Activated T-cell treated with anti-CD3 and anti-CD28 coated beads for 24 hours (primary cell): ENCODE data around the gene SLC25A12.

Source experiments
- DNase-seq: peaks from one replicate; pipeline ENCODE4 v3.0.0-alpha.2; 2020; ENCODE audit warnings: low read depth

SLC25A12 gene

DNA sequence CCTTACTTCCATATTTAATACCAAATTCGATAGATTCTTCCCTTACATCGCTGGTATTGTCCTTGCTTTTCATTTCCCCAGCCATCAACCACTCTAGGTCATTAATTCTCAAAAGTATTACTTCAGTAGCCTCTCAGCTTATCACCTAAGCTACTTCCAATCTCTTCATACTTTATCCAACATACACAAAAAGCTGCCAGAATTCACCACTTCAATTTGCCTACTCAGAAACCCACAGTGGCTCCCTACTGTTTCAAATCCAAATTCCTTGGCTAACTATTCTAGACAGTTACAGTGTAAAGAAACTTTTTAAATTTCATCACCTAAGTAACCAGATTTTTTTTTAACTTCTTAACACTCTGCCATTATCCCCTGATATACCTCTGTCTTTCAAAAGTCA, 4.7 kb downstream of the SLC25A12 start:
- DNase-seq = no peak

DNA sequence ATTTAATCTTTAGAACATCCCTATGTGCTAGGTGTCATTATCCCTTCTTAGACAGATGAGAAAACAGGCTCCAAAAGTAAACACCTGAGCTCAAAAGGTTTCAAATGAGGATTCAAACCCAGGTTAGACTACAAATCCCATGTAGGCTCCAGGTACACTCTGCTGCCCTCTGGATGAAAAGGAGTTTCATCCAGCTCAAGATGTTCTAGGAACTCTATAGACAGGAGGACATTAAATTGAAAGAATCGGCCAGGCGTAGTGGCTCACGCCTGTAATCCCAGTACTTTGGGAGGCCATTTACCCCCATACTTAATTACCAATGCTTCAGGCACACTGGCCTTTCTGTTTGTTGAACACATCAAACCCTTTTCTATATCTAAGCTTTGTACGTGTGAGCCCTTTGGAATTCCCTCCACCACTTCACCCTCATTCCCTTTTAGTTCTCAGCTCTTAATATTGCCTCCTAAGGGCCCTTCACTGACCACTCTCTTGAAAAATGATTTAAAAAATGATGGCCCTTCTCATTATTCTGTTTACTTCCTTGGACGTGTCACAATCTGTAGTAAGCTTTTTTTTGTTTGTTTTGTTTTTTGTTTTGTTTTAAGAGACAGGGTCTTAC, 10.7 kb downstream of the SLC25A12 start:
- DNase-seq = no peak

DNA sequence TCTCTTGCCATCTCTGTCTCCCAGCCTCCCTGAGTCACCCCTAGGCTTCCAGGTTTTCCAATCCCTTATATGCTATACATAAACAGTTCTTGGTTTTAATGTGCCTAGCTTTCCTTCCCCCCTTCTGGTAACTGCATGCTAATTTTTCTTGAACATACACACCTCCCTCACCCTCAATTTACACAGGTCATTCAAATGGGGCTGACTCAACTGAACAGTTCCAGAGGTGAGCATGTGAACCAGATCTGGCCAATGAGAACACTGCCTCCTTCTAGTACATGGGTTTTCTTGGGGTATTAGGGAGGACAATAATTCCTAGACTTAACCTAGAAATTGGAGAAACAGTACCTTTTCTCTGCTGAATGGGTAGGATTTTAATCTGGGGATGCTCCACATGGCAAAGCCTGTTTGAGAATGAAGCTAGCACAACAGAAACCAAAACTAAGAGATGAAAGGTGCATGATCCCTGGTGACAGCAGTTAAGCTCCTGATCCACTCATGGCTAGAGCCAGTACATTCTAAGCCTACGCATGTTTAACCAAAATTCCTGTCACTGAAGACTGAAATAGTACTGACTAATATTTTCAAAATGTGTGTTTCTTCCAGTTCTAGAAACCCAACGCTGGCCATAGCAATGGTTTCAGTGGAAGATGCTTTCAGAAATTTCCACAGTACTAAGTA, 11.8 kb downstream of the SLC25A12 start:
- DNase-seq = no peak

DNA sequence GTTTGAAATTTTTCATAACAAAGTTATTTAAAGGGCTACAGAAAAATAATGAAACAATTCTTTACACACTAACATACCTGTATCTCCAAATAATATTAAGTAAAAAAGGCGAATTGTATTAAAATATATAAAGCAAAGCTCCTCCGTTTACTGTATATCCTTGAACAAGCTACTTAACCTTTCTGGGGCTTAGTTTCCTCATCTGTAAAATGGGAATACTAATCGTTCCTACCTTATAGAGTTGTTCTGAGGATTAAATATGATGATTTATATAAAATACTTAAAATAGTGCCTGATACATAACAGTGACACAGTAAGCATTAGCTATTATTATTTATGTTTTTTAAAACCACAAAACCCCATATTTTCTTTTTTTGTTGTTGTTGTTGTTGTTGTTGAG, 13.3 kb downstream of the SLC25A12 start:
- DNase-seq = no peak

DNA sequence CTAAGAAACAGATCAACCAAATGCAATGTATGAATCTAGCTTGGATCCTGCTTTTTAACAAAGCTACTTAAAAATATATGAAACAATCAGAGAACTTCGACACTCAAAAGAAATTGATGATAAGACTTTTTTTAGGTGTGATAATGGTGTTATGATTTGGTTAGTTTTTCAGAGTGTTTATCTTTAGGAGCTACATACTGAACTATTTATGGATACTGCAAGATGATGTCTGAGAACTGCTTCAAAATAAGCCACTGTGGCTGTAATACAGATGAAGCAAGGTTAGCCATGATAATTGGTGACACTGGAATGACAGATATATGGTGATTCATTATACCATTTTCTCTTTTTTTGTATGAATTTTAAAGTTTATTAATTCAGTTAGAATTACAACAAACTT, 14.2 kb downstream of the SLC25A12 start:
- no peak for DNase-seq

DNA sequence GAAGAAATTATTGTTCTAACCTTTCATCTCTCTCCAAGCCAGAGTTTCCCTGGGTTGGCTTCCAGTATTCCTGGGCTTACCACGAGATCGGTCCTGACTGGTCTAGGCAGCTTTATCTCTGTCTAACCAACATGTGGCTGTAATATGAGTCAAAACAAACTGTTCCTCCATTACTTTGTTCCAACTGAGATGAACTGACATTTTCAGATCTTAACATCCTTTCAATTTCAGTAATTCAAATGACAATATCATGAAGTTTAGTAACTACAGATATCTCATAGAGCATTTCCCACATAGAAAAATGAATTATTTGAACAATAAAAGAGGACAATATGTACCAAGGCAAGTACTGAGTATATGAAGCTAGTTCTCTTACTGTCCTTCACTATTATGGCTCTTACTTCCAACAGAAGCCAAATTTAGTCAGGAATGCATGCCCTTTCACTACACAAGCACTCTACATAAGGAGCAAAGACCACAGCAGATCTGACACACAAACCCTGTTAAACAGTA, 15.5 kb downstream of the SLC25A12 start:
- DNase-seq = no peak

DNA sequence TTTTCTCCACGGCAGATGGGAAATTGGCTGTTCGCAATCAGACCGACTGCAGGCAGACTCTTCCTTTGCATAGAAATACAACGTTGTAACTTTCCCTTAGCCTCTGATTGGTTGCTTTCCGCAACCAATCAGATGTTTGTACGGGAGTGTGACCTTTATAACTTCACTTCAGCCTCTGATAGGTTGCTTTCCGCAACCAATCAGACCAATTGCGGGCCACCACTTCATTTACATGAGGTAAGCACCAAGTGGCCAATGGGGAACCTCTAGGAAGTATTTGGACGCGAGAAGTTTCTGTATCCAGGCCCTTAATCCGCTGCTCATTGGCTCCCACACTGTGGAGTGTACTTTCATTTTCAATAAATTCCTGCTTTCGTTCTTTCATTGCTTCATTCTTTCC, 19.1 kb downstream of the SLC25A12 start:
- no peak for DNase-seq

DNA sequence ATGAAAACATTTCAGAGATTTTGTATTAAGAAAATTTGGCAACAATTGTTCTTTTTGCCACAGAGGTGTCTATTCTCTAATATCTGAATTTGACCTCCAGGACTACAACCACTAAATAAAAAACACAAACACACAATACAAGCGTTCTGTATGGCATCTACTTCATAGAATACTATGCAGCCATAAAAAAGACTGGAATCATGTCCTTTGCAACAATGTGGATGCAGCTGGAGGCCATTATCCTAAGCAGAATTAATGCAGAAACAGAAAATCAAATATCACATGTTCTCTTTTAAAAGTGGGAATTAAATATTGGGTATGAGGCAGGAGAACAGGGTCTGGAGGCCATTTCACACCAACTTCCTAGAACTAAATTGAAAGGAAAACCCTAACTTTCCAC, 19.5 kb downstream of the SLC25A12 start:
- no peak for DNase-seq

DNA sequence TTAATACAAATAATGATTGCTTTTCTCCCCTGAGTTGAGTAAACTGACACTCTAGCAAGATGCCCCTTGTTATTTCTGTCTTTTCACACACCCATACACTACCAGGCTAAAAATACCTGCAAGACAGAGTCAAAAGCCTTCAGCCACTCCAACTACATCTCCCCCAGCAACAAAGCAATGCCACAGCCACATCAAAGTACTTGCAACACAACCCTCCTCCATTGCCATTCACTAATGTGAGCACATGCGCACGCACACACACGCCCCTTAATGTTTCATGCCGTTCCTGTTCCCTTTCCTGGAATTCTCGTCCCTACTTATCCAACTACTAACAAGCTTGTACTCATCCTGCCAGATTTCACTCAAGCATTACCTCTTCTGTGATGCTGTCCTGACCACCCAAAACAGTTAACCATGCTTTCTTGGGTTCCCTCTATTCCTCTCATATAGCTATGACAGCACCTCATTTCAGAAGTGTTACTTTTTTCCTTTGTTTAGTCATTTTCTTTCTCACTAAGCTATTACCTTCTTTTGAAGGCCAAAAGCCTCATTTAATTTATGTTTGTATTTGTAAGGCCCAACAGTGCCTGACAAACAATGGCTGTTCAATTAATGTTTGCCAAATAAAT, 29.6 kb downstream of the SLC25A12 start:
- no peak for DNase-seq

DNA sequence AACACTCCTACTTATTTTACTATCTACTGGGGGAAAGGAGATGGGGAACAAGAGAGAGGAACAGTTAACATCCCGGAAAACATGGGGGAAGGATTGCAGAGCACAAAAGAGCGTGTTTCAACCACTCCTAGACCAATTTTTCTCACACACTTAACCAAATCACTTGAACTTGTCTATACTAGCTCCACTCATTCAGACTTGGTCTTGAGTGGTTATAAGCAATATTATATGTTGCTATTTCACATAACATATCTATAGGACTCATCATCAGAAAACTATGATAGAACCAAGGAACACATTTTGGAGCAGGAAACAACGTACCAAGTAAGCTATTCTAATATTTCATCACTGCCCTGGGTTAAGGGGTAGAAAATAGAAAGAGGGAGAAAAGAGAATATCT, 31.5 kb downstream of the SLC25A12 start:
- no peak for DNase-seq

DNA sequence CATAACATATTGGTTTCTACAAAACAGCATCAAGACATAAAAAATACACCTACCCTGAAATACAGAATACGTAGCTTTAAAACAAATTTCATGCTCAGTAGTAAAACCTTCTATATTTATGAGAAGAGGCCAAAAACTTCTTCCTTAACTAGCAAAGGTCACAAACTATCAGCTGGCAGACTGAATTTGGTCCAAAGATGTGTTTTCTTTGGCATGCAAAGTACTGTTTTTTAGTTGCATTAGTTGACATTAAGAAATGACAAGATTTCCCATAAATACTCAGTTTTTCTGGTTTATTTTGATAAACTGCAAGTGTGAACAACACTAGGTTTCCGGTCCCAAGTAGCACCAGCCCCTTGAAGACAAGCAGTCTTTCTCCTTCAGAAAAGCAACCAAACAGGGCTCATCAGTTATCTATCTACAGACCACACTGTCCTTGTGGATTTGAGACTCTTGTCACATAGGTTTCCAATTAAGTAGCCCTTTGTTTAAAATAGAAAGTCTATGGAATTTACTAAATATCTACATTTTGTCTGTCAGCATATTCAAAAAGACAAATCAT, 35.6 kb downstream of the SLC25A12 start:
- DNase-seq = no peak

DNA sequence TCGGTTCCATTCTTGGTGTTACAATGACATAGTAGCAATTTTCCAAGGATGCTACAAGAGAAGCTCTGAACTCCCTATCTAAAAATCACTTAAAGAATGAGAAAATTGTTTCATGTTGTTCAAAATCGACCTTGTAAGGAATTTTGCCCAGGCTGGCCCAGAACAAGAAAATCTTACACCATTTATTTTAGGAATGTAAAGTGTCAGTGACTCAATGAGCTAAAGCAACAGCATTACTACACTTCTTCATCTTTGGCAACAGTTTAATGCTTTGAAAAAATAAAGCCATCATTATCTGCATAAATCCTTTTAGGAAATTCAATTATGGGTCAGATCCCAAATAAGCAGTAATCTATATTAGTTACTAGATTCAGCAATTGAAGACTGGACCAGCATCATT, 38.6 kb downstream of the SLC25A12 start:
- no peak for DNase-seq

DNA sequence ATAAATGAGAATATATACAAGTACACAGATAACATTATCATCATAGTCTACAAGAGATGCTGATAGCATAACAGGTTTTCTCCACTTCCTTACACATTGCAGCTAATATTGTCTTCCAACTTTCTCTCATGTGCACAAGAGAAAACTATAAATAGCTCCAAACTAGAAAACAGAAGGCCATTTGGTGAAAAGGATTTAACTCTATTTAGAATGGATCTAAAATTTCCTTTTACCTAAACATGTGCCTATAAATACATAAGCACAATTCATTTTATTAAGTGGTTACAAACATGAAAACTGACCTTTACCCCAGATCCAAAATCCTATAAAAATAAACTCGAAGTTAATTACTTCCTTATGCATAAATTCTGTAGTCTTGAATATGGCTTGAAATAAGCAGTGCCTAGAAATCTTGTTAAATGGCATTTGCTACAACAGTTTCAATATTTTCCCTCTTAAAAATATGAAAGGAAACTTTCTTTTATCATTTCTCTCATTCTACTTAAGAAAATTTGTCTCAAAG, 41.6 kb downstream of the SLC25A12 start:
- no peak for DNase-seq

DNA sequence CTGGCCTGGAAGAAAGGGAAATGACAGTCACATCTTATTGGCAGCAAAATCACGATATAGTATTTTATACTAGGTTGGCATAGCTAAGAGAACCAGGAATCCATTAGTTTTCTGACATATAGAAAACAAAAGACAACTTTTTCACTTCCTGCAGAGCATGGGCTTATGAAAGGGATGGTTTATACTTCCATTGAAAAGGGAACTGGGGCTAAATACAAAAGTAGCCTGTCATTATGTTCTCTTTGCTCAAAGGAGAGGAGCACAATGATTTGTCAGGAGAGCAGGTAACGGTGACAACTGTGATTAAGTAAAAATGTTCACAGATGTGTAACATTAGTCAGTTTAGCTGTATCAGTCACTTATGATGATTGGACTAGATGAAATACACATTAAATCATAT, 46.4 kb downstream of the SLC25A12 start:
- DNase-seq = no peak

DNA sequence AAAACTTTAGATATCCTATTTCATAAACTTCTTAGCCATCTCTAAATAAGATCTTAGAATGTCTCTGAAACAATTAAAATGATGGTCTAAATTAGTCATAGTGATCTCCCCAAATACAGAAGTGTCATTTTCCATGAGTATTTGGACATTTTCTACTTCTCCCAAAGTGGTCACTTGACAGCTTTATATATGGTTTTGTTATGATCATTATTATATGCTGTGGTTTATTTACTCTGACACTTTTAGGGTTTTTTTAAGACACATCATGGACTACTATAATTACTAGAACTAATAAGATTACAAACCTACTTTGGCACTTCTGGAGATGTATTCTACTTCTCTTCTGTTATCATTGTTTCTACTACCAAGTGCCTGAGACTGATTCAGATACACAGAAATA, 47.1 kb downstream of the SLC25A12 start:
- DNase-seq = no peak

DNA sequence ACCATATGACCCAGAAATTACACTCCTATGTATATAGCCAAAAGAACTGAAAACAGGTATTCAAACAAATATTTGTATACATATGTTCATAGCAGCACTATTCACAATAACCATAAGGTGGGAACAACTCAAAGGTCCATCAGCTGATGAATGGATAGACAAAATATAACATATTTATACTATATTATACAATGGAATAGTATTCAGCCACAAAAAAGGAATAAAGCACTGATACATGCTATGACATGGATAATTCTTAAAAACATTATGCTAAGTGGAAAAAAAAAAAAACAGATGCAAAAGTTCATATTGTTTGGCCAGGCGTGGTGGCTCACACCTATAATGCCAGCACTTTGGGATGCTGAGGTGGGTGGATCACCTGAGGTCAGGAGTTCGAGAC, 52.0 kb downstream of the SLC25A12 start:
- DNase-seq = no peak

DNA sequence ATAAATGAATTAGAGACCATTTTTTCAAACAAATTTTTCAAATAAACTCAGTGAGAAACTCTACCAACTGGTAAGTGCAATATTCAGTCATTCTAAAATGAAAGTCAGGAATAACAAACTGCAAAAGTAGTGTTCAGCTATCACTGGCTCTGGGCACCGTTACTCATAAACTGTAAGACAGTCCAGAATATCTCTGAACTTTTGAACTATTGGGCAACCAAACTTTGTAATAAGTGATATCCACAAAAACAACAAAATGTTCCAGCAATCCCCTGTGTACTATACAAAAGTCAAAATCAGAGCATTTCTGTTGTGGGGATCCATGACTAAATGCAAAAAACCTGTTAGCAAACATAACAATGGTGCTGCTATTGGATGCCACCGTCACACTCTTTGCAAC, 56.3 kb downstream of the SLC25A12 start:
- no peak for DNase-seq

DNA sequence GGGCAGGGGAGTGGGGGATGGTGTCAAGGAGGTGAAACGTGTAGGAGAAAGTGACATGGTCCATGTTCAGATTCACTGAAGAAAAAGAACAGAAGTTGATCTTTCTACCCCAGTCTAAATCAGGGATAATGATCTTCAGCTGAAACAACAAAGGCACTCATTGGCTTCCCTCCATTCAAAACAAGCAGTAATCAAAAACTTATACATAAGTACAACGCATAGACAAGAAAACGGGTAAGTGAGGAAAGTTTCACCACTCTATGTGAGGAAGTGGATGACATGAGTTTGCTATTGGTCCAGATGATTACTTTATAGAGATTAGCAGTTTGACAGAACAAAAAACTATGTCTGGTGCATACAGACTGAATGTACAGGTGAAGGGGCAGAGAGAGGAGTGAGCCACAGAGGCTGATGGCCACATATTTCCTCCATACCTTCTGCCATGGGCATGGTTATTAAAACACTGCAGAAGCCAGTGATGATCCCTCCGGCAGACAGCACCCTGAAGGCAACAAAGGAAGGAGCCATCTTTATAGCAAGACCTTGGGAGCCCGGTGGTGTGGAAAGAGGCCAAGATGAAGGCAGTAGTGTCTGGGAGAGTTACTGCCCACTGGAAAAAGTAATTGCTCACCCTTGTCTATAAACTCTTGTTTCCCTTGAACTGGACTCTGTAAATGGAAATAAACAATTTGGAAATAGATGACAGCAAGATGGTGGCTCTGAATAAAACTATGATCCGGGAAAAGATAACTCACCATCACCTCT, 57.7 kb downstream of the SLC25A12 start:
- no peak for DNase-seq

DNA sequence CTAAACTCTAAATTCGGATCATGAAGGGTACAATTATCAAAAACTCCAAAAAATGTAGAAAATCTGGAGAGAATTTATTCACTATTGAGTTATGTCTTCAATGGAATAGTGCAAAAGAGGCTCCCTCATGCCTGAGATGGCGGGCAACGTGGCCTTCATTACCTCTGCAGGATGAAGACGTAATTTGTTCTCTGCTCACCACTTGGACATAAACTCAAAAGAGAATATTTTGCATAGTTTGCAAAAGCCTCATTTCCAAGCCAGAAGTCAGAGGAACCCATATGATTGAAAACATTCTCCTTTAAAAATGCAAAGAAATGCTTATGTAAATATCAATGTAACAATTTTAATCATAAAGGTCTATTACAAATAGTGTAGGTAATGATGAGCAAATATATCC, 58.7 kb downstream of the SLC25A12 start:
- no peak for DNase-seq

DNA sequence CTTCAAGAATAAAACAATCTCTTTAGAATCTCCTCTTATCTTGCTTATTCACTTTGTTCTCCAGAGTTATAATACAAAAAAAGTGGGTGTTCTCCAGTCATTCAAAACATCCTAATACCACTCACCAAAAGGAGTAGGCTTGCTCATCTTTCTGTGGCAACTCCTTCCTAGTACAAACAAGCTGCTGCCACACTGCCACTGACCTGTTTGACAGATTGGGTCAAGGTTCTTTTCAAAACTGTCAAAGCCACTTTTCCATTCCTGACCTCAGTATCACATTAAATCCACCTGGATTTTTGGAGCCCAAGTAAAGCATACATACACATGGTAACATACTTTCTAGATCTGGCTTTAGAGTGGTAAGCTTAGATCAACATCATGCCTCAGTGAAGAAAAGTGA, 59.8 kb downstream of the SLC25A12 start:
- no peak for DNase-seq

DNA sequence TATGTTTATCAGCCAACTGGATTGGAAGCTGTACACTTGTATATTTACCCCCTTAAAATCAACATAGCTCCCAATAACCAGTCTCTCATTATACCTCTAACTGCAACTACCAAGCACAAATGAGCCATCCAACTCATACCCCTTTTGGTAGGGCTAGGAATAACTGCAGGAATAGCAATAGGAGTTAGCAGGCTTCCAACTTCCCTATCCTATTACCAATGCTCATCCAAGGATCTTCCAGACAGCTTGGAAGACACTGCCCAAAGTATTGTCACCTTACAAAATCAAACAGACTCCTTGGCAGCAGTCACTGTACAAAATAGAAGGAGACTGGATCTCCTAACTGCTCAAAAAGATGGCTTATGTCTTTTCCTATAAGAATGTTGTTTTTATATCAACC, 61.6 kb downstream of the SLC25A12 start:
- no peak for DNase-seq

DNA sequence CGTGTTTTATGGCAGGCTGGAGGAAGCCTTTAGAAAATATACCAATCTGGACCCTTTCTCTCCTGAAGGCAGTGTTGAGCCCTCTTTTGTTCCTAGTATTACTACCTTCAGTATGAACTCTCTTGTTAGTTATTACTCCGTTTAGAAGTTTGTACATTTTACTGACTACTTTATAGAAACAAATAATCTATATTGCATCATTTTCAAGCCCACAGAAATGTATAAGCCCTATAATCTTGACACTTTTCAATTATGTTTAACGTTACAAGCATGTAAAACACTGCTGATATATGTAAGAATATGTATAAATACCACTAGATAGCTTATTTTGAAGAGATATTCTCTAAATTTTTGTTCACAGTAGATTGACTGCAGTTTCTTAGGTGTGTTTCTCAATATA, 64.0 kb downstream of the SLC25A12 start:
- DNase-seq = no peak
